Osteoblast (primary cell): ENCODE data around the gene KRTAP5-2. TPM values are rescaled to one million over a fixed set of nuclear protein-coding genes. Genes with fewer than 3 reads are reported as not detected.
A peak's percentile ranks its signal among the peaks of the same experiment; 100 is the strongest.

Source experiments
- DNase-seq: peaks from one replicate; pipeline ENCODE4 v3.0.0; 2011; ENCODE audit warnings: low spot score, mixed read lengths; ENCODE audit not compliant: insufficient read length; ENCODE audit errors: missing footprints
- H2AFZ ChIP-seq: 2 replicates; pipeline ENCODE4 v1.6.0; 2011; ENCODE audit warnings: mild to moderate bottlenecking, low read length
- H3K27ac ChIP-seq: 2 replicates; pipeline ENCODE4 v1.5.1; 2011; ENCODE audit warnings: mild to moderate bottlenecking, low read depth, low read length, moderate library complexity
- H3K27me3 ChIP-seq: 2 replicates; pipeline ENCODE4 v1.6.0; 2012; ENCODE audit warnings: mild to moderate bottlenecking, control low read depth, inconsistent platforms, low read length, moderate library complexity; ENCODE audit not compliant: insufficient read depth
- H3K36me3 ChIP-seq: 2 replicates; pipeline ENCODE4 v1.5.1; 2011; ENCODE audit warnings: mild to moderate bottlenecking, low read length, control low read depth, moderate library complexity; ENCODE audit not compliant: insufficient read depth
- H3K4me1 ChIP-seq: 2 replicates; pipeline ENCODE4 v1.5.1; 2011; ENCODE audit warnings: mild to moderate bottlenecking, low read length, control low read depth, moderate library complexity; ENCODE audit not compliant: insufficient read depth
- H3K4me2 ChIP-seq: 2 replicates; pipeline ENCODE4 v1.6.0; 2011; ENCODE audit warnings: mild to moderate bottlenecking, low read length; ENCODE audit not compliant: insufficient read depth
- H3K4me3 ChIP-seq: fragments of 200-600 bp; sonication (generic); 3 replicates; pipeline ENCODE4 v1.5.1; 2012; ENCODE audit warnings: mild to moderate bottlenecking, low read length, inconsistent platforms; ENCODE audit not compliant: insufficient read depth
- H3K79me2 ChIP-seq: 2 replicates; pipeline ENCODE4 v1.6.0; 2012; ENCODE audit warnings: mild to moderate bottlenecking, low read length, control low read depth, inconsistent platforms; ENCODE audit not compliant: insufficient read depth
- H3K9me3 ChIP-seq: 2 replicates; pipeline ENCODE4 v1.5.1; 2011; ENCODE audit warnings: low read depth, low read length, control low read depth
- H4K20me1 ChIP-seq: 2 replicates; pipeline ENCODE4 v1.6.0; 2012; ENCODE audit warnings: mild to moderate bottlenecking, low read length, control low read depth; ENCODE audit not compliant: insufficient read depth
- total RNA-seq: library from RNA; depleted of rRNA; stranded (reverse); fragments of >200 nt; gene quantifications from 2 replicates; pipeline ENCODE4 v1.2.3, GENCODE V29; 2012
- TF ChIP-seq, protein P1 (sequence below): IDR thresholded peaks from 2 replicates; pipeline ENCODE4 v1.5.1; 2011; ENCODE audit warnings: mild to moderate bottlenecking, low read depth, low read length, moderate library complexity; ENCODE audit errors: extremely low read depth

Gene KRTAP5-2
- total RNA-seq, 1 donor, result not detected

DNA sequence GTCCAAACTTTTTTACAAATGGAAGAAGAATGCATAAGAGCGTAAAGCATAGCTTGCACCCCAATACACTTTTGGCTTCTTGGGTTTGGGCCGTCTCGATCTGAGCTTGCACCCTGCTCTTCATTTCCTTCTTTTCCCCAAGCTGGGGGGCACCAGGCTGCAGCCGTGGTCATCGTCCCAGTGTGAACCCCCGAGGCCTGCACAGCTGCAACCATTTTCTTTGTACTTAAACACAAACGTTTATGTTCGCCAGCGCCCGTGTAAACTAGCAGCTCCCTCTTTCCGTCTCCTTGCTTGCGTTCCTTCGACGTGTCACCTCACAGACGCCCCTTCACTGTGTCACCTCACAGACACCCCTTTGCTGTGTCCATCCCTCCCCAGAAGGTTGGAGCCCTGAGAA lies 41.6 kb upstream of the KRTAP5-2 start:
- Histone ChIP-seq H3K27ac (no peak overlapping the region), H3K4me3 (no peak overlapping the region), H3K4me2 (no peak overlapping the region), H4K20me1 (no peaks in the 10 kb centered on the region), H3K4me1 (no peaks in the 10 kb centered on the region), H3K79me2 (no peaks in the 10 kb centered on the region), H3K27me3 (peaks cover 10% of the 10 kb centered on the region), H2AFZ (no peak overlapping the region), H3K36me3 (no peaks in the 10 kb centered on the region), H3K9me3 (no peaks in the 10 kb centered on the region)
- DNase-seq, result peak; percentile 27
- TF ChIP-seq, protein P1, sequence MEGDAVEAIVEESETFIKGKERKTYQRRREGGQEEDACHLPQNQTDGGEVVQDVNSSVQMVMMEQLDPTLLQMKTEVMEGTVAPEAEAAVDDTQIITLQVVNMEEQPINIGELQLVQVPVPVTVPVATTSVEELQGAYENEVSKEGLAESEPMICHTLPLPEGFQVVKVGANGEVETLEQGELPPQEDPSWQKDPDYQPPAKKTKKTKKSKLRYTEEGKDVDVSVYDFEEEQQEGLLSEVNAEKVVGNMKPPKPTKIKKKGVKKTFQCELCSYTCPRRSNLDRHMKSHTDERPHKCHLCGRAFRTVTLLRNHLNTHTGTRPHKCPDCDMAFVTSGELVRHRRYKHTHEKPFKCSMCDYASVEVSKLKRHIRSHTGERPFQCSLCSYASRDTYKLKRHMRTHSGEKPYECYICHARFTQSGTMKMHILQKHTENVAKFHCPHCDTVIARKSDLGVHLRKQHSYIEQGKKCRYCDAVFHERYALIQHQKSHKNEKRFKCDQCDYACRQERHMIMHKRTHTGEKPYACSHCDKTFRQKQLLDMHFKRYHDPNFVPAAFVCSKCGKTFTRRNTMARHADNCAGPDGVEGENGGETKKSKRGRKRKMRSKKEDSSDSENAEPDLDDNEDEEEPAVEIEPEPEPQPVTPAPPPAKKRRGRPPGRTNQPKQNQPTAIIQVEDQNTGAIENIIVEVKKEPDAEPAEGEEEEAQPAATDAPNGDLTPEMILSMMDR, result no peak

DNA sequence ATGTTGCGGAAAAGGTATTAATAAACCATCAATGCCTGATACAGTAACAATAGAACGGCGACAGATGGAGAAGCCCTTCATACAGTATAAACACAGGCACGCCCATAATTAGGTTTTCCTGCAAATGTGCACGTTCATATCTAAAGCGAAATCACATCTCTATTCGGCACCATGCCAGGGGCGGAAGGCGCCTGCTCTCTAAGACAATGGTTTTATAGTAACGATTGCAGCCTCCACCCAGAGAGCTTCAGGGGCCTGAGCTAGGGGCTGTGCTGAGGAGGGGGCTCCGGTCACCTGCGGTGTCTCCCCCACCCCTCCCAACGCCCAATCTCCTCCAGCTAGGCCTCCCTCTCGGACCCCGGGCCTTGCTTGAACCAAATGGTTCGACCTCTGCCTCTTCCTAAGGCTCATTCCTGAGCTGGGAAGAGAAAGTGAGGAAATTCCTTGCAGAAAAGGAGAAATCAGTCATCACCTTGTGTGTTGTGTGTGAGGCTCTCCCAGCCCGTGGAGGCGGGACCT lies 41.1 kb upstream of the KRTAP5-2 start:
- H3K27me3 ChIP-seq, result peaks cover 10% of the 10 kb centered on the region
- H3K4me3 ChIP-seq, result no peak overlapping the region
- TF ChIP-seq, protein P1, result no peak
- no peak for DNase-seq
- no peak overlapping the region for H3K27ac ChIP-seq
- H2AFZ ChIP-seq, result no peak overlapping the region
- H4K20me1 ChIP-seq, result no peaks in the 10 kb centered on the region
- H3K36me3 ChIP-seq, result no peaks in the 10 kb centered on the region
- no peaks in the 10 kb centered on the region for H3K9me3 ChIP-seq
- no peak overlapping the region for H3K4me2 ChIP-seq
- H3K79me2 ChIP-seq, result no peaks in the 10 kb centered on the region
- H3K4me1 ChIP-seq, result no peaks in the 10 kb centered on the region

DNA sequence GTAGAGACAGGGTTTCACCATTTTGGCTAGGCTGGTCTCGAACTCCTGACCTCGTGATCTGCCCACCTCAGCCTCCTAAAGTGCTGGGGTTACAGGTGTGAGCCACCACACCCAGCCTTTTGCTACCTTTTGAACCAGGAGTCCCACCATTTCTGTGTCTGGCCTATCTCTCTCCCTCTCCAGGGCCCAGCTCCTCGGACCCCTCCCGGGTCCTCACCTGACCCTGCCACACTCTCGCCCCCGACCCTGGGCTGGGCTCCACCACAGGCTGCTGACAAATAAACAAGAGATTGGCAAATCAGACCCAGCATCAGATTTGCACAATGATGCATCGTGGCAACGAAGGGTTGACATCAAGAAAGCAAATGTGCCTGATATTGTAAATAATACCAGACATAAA lies 40.2 kb upstream of the KRTAP5-2 start:
- H2AFZ ChIP-seq, result no peak overlapping the region
- H4K20me1 ChIP-seq, result no peaks in the 10 kb centered on the region
- TF ChIP-seq, protein P1, result no peak
- peak; percentile 71 for DNase-seq
- H3K36me3 ChIP-seq, result no peaks in the 10 kb centered on the region
- H3K27ac ChIP-seq, result no peak overlapping the region
- H3K4me2 ChIP-seq, result no peak overlapping the region
- H3K9me3 ChIP-seq, result no peaks in the 10 kb centered on the region
- H3K27me3 ChIP-seq, result peaks cover 10% of the 10 kb centered on the region
- H3K4me3 ChIP-seq, result no peak overlapping the region
- H3K4me1 ChIP-seq, result no peaks in the 10 kb centered on the region
- H3K79me2 ChIP-seq, result no peaks in the 10 kb centered on the region

DNA sequence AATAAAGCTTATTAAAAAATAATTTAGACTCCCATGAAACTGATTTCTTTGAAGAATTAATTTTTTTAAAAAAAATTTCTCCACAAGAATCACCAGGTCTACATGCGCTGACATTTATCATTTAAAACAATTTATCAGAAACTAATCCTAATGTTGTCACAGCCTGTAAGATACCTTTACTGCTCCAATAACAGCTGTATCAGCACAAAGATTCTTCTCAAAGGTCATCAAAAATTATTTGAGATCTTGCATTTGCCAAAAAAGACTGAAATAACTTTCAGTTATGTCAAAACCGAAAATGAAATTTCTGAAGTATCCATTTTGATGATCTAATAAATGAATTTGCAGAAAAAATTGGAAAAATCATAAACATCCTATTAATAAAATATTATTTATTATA lies 39.5 kb upstream of the KRTAP5-2 start:
- H3K9me3 ChIP-seq, result no peaks in the 10 kb centered on the region
- no peak overlapping the region for H2AFZ ChIP-seq
- H3K4me1 ChIP-seq, result no peaks in the 10 kb centered on the region
- no peaks in the 10 kb centered on the region for H3K79me2 ChIP-seq
- no peaks in the 10 kb centered on the region for H4K20me1 ChIP-seq
- no peak for DNase-seq
- no peaks in the 10 kb centered on the region for H3K36me3 ChIP-seq
- TF ChIP-seq, protein P1, result no peak
- no peak overlapping the region for H3K4me2 ChIP-seq
- H3K27me3 ChIP-seq, result peaks cover 10% of the 10 kb centered on the region
- H3K27ac ChIP-seq, result no peak overlapping the region
- H3K4me3 ChIP-seq, result no peak overlapping the region
